ENCODE measurements around the gene SPATA2L.
"Not testable (repeated sequence)": the region's sequence is repeated elsewhere in the genome, so short reads cannot be mapped to it uniquely, and the experiment has no call there.

The SPATA2L gene

DNA sequence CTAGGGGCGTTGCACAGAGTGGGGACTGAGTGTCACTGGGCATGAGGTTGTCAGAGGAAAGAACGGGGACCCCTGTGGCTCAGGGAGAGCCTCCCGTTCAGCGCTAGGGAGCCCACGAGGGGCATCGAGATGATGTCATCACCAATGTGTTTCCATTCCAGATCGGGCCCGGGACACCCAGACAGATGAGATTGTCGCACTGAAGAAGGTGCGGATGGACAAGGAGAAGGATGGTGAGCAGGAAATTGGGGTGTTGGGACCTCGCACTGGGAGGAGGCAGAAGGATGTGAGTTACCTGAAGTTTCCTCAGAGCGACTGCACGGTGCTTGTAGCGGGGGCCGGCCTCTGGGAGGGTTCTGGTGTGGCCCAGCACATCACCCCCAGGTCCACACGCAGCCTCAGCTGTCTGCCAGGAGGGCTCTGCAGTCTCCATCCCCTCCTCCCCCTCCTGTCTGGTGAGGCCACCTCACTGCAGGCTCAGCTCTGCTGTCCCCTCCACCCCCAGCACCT, 11.1 kb downstream of the SPATA2L start:
- no peak for DNase-seq (ENCODE audit: low read depth in 2 of 2)

DNA sequence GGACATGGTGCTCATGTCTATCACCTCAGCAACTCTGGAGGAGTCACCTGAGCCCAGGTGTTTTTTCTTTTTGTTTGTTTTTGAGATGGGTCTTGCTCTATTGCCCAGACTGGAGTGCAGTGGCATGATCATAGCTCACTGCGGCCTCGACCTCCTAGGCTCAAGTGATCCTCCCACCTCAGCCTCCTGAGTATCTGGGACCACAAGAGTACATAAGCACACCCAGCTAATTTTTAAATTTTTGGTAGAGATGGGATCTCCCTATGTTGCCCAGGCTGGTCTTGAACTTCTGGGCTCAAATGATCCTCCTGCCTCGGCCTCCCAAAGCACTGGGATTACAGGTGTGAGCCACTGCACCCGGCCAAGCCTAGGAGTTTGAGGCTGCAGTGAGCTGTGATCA, 11.9 kb downstream of the SPATA2L start:
- DNase-seq (ENCODE audit: low read depth in 2 of 2), result not testable (repeated sequence)

DNA sequence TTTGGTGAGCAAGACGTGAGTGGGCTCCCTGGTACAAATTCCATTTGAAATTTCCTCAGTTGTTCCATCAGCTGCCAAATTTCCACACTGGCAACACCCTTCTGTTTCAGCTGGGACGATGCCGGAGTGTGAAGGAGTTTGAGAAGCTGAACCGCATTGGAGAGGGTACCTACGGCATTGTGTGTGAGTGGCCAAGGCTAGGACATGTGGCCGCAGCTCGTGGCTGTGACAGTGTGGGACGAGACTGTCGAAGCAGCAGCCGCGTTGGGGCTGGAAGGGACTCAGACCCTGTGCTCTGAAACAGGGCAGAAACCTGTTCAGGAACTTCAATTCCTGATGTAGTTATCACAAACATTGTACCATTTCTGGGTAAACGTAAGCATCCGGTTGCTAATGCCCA, 12.4 kb downstream of the SPATA2L start:
- DNase-seq (ENCODE audit: low read depth in 2 of 2), result no peak

DNA sequence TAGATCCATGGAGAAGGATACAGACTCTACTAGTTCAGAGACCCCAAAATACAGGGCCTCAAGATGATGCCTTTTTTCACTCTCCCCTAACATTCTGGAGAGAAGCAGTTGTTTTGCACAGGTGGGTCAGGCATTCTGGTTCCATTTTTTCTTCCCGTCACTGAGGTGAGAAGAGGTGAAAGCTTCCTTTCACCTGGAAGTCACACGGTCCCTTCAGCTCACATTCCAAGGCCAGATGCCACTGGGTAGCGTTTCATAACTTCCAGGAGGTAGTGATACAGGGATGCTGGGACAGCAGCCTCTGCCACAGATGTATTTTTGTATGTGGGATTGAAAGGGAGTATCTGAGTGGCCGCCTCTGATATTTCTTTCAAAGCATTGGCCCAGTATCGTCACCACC, 13.1 kb downstream of the SPATA2L start:
- DNase-seq (ENCODE audit: low read depth in 2 of 2), result no peak

DNA sequence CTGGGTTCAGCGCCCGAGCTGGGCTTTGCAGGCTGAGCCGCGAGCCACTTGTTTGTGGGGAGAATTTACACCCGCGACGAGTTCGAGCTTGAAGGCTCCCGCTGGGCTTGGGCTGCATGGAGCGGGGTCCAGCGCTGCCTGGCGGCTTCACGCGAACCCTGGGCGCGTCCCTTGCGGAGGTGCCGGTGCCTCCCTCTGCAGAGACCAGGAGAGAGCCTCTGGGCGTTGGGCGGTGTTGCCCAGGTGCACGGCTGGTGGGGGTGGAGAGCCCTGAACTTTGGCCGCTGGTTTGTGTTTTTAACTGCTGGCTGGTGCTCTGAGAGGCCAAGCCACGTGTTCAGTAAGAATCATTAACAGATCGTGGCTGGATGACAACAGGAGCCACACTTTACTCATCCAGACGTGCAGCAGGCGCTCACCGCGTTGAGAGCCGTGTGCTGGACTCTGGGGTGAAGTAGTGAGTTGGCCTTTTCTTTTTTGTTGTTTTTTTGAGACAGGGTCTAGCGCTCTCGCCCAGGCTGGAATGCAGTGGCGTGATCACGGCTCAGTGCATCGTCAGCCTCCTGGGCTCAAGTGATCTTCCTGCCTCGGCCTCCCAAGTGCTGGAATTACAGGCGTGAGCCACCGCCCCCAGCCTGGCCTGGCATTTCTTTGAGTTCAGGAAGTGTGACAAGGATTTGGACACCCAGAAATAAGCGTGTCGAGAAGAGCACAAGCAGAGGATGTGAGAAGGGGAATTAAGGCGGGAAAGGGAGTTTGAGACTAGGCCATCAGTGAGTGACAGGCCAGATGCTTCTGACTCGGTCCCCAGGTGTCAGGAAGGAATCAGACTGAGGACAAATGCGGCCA, 14.2 kb downstream of the SPATA2L start:
- DNase-seq (ENCODE audit: low read depth in 2 of 2), result no peak

DNA sequence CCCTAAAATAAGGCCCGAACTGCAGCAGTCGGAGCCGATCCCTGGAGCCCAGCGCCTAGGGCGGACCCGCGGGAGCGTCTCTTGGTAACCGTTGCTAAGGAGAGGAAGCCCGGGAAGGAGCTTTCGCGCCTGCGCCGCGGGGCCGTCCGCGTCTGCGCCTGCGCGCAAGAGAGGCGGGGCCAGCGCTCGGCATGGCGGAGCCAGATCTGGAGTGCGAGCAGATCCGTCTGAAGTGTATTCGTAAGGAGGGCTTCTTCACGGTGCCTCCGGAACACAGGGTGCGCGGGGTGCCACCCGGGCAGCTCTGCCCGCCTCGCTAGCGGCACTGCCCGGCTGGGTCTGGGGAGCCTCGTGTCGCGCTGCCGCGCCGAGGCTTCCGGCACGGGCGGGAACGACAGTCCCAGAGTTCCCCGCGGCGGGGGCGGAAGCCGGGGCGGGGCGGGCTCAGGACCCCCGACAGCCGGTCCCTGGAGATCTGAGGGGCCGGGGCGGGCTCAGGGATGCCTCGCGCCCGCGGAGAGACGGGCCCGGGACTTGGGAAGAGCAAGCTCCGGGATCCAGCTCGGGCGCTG, 14.9 kb downstream of the SPATA2L start, which contains the start of gene CDK10:
TSS of gene CDK10 (plus strand) at position 170 of the 572 bp plus-strand sequence. CDS start at position 192, 22 bp downstream.
- DNase-seq (ENCODE audit: low read depth in 2 of 2), result peak; percentile 76 to 85

DNA sequence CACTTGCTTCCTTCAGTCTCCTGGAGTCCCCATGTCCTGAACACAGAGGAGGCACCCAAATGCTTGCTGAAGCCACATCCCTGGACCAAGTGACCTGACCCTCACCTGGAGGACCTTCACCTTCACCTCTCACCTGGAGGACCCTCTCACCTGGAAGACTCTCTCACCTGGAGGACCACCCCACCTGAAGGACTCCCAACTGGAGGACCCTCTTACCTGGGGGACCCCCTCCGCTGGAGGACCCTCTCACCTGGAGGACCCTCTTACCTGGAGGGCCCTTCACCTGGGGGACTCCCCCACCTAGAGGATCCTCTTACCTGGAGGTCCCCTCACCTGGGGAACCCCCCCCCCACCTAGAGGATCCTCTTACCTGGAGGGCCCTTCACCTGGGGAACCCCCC, 15.6 kb downstream of the SPATA2L start:
- no peak for DNase-seq (ENCODE audit: low read depth in 2 of 2)

DNA sequence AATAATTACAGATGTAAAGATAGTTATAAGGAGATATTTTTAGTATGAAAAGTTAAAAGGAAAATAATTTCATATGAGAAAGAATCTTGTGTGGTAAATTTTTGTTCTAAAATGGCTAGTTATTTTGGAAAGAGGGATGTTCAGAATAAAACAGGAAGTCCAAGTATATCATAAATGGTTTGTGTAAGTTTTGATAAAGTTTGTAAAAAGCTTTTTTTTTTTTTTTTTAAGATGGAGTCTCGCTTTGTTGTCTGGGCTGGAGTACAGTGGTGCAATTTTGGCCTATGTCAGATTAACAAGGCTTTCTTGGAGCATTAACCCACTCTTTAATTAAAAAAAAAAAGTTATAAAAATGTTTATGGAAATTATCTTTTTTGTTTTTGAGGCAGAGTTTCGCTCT, 23.2 kb downstream of the SPATA2L start:
- DNase-seq (ENCODE audit: low read depth in 2 of 2), result no peak

DNA sequence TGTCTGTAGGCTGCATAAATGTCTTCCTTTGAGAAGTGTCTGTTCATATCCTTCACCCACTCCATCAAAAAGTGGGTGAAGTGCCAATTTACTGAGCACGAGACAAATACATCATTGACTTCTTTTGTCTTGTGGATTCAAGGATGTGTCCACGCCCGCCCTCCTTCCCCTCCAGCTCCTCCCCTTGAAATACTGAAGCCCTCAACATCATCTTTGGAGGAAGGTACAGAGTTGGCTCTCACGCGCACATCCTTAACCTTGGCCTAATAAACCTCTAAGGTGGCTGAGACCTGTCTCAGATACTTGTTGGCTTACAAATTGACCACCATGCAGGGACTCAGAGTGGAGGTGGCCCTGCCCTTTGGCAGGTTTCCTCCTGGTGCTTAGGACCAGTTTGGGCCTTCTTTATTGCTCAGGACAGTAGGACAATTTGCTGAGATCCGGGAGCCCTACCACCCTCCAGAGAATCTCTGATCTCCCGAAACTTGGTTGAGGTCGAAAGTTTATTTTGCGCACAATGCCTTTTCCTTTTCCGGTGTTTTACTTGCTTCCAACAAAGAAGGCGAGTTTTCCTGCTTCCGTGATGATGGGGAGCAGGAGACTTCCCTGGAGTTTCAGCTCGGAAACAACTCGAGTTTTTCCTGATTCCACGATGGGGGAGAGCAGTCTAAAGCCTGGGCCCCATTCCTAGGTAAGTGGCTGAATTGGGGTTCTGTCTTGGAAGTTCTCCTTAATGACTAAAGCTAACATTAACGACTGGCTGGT, 29.1 kb downstream of the SPATA2L start:
- no peak for DNase-seq (ENCODE audit: low read depth in 2 of 2)

DNA sequence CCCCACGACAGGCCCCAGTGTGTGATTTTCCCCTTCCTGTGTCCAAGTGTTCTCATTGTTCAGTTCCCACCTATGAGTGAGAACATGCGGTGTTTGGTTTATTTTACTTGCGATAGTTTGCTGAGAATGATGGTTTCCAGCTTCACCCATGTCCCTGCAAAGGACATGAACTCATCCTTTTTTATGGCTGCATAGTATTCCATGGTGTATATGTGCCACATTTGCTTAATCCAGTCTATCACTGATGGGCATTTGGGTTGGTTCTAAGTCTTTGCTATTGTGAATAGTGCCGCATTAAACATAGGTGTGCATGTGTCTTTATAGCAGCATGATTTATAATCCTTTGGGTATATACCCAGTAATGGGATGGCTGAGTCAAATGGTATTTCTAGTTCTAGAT, 29.9 kb downstream of the SPATA2L start:
- not testable (repeated sequence) for DNase-seq (ENCODE audit: low read depth in 2 of 2)

DNA sequence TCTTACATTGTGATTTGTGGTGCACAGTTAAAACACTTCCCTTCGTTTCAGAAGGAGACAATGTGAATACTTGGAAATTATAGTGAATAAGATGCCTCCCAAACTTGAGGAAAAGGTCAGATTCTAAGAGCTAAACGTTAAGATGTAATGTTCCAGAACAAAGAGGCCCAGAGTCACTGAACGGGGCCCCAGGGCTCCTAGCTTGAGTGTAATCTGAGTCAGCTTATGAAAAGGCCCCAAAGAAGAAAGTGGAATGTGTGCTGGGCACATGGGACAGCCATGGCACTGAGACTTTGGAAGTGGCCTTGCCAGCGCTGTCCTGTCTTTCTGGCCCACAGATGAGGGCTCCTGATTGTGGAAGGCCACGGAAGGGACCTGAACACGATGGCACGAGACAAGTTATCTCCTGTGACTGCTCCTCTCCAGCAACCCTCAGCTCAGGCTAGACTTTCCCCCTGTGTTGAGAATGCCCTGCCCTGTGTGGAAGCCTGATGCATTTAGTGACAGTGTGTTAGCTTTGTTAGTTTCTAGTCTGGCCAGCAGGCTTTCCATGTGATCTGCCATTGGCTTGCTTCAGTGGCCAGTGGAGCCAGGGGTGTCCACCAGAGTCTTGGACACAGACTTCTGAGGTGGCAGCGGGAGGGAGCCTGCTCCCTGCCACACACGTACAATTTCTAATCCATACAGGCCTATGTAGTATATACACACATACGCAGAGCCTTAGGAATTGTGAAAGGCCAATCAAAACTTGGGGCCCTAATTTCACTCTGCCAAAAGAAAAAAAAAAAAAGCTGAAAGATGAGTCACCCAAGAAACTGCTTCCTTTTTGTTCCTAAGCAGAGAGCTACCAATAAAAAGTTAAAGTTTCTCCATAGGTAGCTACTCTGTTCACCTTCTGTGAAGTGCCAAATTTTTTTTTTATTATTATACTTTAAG, 30.7 kb downstream of the SPATA2L start:
- DNase-seq (ENCODE audit: low read depth in 2 of 2), result no peak

DNA sequence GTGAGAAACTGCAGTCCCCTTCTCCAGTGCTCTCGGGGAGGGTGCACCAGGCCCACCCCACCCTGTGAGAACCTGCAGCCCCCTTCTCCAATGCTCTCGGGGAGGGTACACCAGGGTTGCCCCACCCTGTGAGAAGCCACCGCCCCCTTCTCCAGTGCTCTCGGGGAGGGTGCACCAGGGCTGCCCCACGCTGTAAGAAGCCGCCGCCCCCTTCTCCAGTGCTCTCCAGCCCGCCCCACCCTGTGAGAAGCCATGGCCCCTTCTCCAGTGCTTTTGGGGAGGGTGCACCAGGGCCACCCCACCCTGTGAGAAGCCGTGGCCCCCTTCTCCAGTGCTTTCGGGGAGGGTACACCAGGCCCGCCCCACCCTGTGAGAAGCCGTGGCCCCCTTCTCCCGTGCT, 31.8 kb downstream of the SPATA2L start:
- DNase-seq (ENCODE audit: low read depth in 2 of 2), result no peak

DNA sequence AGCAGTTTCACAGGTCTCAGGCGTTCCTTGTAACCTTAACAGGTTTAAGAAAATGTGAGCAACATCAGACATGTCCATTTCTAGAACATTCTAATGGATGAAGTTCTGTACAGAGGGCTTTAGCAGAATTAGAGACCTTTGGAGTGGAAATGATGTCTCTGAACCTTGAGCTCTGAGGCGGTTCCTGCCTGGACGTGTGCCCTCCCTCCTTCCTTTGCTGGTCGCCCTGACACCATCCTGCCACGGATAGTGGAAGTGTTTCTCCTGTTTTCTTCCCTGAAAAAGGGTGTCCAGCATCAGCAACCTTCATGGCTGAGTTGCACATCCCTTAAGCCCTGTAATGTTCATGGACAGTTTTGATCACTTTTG, 32.7 kb downstream of the SPATA2L start:
- DNase-seq (ENCODE audit: low read depth in 2 of 2), result no peak

DNA sequence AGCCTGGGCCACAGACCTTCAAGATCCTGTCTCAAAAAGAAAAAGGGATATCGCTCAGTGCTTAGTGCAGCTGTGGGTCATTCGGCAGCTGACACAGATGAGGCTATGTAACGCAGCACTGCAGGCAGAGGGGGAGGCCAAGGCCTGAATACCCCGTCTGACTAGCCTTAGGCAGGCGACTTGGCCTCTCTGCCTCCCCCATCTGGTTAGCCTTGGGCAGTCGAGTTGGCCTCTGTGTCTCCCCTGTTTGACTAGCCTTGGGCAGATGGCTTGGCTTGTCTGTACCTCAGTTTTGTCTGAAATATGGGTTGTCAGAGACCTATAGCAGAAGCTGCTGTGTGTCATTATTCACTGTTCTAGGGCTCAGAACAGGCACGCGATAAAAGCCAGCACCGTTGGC, 33.9 kb downstream of the SPATA2L start:
- DNase-seq (ENCODE audit: low read depth in 2 of 2), result no peak

DNA sequence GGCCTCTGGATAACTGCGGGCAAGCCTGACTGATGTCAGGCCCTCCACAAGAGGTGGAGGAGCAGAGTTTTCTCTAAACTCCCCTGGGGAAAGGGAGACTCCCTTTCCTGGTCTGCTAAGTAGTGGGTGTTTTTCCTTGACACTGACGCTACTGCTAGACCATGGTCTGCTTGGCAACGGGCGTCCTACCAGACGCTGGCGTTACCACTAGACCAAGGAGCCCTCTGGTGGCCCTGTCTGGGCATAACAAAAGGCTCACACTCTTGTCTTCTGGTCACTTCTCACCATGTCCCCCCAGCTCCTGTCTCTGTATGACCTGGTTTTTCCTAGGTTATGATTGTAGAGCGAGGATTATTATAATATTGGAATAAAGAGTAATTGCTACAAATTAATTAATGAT, 34.5 kb downstream of the SPATA2L start:
- DNase-seq (ENCODE audit: low read depth in 2 of 2), result not testable (repeated sequence)

DNA sequence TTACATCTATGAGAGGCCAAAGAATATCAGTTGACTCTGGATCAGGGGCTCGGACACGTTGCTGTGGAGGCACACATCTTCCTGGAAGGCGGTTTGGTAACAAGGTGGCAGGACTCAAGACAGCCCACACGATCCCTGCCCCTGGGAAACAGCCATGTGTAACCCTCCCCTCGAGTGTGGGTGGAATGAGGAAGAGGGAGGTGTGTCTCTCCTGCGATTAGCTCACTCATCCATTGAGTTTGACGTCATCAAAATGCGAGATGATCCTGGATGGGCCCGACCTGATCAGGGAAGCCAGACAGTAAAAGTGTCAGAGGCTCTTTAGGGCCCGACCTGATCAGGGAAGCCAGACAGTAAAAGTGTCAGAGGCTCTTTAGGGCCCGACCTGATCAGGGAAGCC, 37.3 kb downstream of the SPATA2L start:
- not testable (repeated sequence) for DNase-seq (ENCODE audit: low read depth in 2 of 2)

DNA sequence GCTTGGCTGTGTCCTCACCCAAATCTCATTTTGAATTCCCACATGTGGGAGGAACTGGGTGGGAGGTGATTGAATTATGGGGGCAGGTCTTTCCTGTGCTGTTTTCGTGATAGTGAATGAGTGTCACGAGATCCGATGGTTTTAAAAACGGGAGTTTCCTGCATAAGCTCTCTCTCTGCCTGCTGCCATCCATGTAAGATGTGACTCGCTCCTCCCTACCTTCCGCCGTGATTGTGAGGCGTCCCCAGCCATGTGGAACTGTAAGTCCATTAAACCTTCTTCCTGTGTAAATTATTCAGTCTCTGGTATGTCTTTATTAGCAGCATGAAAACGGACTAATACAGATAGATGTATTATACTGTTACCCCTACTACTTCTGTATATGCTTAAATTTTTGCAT, 40.3 kb downstream of the SPATA2L start:
- DNase-seq (ENCODE audit: low read depth in 2 of 2), result no peak

DNA sequence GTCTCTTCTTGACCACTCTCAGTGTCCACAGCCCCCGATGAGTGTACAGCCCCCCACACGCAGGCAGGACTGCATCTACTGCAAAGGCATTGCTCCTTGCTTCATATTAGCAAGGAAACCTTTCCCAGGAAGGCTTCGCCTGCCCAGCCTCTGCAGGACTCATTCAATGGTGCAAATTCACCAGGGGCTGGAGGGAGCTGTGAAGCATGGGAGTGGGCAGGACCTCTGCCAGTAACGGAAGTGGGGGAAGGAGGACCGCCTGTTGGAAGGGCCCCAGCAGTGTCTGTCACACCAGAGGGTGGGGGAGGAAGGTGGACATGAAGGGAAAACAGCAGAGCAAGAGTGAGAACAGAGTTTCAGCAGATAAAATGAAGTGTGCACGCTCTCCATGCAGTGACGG, 41.4 kb downstream of the SPATA2L start:
- no peak for DNase-seq (ENCODE audit: low read depth in 2 of 2)

DNA sequence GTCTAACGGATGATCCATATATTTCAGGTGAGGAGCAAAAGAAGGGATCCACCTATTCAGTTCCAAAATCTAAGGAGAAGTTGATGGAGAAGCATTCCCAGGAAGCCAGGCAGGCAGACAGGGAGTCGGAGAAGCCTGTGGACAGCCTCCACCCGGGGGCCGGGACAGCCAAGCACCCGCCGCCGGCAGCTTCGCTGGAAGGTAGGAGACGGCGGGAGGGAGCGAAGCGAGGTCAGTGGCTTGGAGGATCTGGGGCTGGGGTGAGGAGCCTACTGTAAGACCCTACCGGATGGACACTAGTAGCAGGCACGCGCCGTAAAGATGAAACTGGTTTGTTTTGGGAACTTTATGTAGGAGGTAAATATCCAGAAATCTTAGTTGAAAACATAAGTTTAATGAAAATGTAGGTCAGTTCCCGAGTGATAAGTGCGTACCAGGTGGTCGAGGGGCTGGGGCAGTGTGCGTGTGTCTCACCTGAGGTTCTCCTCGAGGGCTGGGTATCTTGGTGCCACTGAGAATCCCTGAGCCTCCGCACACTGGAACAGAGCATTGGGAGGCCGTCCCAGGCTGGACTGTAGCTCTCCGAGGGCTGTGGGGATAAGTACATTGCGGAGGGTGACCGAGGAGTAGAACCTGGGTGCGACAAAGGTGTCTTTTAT, 43.2 kb downstream of the SPATA2L start:
- no peak for DNase-seq (ENCODE audit: low read depth in 2 of 2)

DNA sequence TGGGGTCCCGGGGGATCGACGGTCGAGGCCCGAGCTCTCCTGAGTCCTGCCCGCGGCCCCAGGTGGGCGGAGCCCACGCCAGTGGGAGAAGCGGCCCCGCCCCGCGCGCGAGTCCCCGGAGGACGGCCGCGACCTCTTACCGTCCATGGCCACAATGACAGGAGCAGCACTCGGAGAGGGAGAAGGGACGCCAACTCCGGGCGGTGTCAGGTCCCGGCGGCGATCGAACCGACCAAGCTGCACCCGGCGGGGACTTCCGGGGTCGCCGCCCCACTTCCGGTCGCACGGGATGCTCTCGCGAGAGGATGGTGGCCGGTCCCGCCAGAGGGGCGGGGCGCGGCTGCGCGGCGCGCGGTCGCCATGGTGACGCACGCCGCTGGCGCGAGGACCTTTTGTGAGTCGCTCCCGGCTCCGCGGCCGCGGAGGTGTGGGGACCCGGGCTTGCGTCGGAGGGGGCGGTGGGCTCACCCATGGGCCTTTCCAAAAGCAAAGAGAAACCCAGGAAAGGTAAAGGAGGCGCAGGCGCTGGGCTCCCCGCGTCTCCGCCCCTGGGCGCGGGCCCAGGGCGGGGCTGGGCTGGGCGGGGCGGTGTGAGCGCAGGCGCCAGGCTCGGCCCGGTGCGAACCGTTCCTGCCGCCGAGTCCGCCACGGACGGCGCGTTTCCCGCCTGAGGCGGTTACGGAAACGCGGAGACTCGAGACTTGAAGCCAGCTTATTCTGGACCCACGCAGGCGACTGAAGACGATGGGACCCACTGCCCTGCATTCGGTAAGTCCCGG, 43.9 kb downstream of the SPATA2L start, which contains the start of the genes CHMP1A and SPATA33:
TSS of gene CHMP1A (minus strand) at position 267 of the 779 bp plus-strand sequence. CDS start at position 147, 120 bp downstream.
TSS of gene SPATA33 (plus strand) at position 395 of the 779 bp plus-strand sequence. CDS start at position 471, 76 bp downstream.
- DNase-seq (ENCODE audit: low read depth in 2 of 2), result peak; percentile 87 to 91
